Activated CD8-positive, alpha-beta memory T cell treated with anti-CD3 and anti-CD28 coated beads for 1 hour (primary cell): Measurements from ENCODE around the gene TWIST2.

Source experiments
- DNase-seq, 2 donors: peaks; one replicate each; pipeline ENCODE4 v3.0.0-alpha.2; 2020; ENCODE audit warnings: low read depth in 1 of 2; ENCODE audit errors: extremely low read depth in 1 of 2

The TWIST2 gene

GRCh38 chr2:238936162-238937052 is 88.5 kb downstream of the TWIST2 start:
- DNase-seq, result no peak

DNA sequence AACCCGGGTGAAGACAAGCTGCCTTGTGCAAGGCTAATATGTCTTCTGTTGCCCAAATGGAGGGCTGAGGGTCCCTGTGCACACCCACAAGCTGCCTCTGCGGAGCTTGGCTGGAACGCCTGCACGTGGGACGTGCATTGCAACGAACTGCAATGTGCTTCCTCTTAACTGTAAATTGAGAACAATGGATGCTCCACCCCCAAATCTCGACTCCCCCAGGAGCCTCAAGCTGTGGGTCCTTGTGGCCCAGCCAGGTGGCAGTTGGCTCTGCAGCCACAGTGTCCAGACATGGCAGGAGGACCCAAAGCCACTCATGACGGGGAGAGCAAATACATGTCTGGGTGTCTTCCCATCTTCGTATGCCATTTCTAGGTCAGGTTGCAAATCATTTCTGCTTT is 90.1 kb downstream of the TWIST2 start:
- no peak for DNase-seq

- no peak for DNase-seq
Observed at GRCh38 chr2:238938401-238939055, 90.6 kb downstream of the TWIST2 start.

GRCh38 chr2:238939074-238939473 is 91.2 kb downstream of the TWIST2 start:
- no peak for DNase-seq

DNA sequence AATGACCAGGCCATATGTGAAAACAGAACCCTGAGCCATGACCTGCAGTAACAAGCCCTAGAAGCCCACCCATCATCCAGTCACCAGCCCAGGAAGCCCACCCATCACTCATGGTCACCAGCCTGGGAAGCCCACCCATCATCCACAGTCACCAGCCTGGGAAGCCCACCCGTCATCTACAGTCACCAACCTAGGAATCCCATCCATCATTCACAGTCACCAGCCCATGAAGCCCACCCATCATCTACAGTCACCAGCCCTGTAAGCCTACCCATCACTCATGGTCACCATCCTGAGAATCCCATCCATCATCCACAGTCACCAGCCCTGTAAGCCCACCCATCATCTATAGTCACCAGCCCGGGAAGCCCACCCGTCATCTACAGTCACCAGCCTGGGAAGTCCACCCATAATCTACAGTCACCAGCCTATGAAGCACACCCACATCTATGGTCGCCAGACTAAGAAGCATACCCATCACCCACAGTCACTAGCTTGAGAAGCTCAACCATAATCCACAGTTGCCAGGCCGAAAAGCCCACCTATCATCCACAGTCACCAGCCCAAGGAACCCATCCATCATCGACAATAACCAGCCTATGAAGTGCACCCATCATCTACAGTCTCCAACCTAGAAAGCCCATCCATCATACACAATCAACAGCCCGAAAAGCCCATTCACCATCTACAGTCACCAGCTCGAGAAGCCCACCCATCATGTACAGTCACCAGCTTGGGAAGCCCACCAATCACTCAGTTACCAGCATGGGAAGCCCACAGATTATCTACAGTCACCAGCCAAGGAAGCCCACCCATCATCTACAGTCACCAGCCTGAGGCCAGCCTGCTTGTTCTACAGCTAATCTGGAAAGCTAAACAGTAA is 91.9 kb downstream of the TWIST2 start:
- no peak for DNase-seq

- no peak for DNase-seq
Observed at GRCh38 chr2:238940806-238941205, 92.9 kb downstream of the TWIST2 start.

- no peak for DNase-seq
Observed at GRCh38 chr2:238941262-238941792, 93.4 kb downstream of the TWIST2 start.

DNA sequence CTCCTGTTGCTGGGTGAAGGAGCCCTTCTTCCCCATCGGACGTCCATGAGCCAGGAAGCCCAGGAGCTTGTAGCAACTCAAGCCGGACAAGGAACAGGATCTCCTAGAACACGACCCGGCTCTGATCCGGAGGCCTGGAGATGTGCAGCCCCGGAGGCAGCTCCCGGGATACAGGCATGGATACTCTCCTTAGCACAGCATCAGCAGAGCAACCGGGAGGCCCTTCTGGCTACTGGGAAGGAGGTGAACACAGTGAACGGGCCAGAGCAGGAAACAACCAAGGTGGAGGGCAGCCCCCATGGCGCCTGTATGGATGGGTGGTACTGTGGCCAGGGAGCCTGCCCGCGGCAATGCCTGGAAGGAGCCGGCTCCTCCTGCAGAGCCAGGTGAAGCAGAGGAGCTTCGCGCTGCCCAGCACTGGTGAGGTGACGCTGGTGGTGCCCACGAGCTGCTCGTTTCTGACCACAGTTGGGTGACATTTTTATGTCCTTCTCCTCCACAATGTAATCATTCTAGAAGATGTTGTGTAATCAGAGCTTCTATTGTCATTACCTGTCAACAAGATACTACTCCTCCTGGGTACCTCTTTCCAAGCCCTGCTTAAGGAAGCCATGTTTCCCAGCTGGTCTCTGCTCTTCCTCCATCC is 94.3 kb downstream of the TWIST2 start:
- DNase-seq, result no peak

DNA sequence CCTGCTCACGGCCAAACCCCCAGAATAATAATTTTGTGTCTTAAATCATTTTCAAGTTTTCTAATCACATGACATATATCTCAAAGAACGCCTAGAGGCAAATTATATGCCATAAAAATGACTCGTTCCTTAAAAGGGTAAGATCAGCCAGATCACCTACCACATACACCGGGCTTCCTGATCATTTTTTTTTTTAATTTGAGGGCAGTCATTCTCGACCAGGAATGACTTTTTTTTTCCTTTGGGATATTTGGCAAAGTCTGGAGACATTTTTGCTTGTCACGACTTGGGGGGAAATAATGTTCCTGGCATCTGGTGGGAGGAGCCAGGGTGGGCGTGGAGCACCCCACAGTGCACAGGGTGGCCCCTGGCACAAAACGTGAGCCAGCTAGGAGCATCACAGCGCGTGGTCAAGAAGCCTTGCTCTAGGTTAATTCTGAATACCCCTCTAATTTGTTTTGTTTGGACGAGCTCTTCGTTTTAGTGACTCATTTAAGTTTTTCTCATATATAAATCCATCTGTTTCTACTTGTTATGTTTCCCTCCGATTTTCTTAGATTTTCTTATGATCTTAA is 94.9 kb downstream of the TWIST2 start:
- DNase-seq, result no peak

- no peak for DNase-seq
Observed at GRCh38 chr2:238943338-238944067, 95.6 kb downstream of the TWIST2 start.

GRCh38 chr2:238945433-238946150 is 97.7 kb downstream of the TWIST2 start:
- DNase-seq, result no peak

DNA sequence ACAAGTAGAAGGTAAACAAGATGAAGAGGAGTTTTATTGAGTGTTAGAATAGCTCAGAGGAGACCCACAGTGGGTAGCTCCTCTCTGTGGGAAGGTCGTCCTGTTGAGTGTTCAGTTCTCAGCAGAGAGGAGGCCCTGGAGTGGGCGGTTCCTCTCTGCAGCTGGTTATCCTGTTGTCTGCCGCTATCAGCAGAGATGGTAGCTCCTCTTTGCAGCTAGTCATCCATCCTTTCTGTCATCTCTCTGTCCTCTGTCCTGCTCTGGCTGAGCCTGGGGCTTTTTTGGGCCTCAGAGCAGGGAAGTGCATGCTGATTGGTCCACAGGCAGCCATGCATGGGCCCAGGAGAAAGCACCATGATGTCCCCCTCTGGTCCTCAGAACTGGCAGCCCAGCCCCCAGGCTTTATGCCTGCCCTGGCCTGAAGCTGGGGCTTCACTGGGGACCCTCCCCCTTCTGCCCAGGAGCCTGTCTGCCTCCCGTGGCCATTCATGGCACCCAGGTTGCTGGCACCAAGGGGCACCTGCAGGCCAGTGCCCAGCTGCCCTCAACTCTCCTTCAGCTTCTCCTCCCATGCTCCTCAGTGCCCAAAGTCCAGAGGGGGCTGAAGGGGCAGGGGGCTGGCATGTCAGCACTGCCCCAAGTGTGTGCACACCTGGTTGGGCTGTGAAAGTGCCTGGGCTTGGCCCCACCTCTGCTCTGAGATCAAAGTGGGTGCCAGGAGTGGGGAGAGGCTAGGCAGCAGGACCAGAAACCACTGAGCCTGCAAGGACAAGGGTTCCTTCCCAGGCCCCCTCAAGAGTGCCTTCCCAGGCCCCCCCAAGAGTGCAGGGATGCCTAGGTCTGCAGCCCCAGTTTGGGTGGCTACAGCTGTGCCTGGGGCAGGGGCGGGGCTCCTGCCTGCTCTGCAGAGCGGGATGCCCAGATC is 98.7 kb downstream of the TWIST2 start:
- DNase-seq, result no peak

DNA sequence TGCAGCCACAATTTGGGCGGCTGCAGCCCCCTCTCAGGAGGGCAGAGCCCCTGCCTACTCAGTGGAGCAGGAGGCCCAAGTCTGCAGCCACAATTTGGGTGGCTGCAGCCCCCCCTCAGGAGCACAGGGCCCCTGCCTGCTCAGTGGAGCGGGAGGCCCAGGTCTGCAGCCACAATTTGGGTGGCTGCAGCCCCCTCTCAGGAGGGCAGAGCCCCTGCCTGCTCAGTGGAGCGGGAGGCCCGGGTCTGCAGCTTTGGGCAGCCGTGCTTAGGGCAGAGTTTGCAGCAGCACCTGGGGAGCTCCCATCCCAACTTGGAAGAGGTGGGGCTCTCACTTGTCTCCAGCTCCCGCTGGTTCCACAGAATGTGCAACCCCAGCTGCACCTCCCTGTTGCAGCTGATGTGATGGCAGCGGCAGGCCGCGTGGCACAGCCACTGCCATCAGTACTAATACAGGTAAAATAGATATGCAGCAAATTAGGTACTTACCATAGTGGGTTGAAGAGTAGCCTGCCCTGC is 99.4 kb downstream of the TWIST2 start:
- no peak for DNase-seq

DNA sequence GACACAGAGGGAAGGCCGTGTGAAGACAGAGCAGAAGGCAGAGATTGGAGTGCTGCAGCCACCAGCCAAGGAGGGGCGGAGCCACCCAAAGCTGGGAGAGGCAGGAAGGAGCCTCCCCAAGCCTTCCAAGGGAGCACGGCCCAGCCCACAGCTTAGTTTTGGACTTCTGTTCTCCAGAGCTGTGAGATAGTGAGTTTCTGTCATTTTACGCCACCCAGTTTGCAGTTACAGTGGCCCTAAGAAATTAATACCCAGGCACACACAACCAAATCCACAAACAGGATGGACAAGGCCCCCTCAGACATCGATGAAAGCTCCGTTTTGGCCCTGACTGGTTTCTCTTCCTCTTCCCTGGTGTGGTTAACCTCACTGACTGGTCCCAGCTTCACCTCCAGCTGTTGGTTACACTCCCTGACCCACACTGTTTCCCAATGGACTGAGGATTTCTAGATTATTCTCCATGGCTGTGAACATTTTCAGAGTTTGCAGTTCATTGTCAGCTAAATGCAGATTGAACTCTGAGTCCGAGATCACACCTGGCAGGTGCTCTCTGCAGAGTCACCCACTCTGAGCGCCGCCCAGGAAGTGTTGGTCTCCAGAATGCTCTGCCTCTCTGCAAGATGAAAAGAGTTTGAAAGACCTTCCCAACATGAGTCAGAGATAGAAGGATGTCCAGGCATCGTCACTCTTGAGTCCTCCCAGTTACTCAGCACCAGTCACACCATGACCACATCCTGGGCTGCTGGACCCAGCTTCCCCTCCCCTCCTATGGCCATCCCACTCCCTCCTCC is 100.2 kb downstream of the TWIST2 start:
- no peak for DNase-seq

- DNase-seq, result no peak
Observed at GRCh38 chr2:238948765-238949641, 101.1 kb downstream of the TWIST2 start.
